ENCODE measurements around the gene KRT6C.

GRCh38 chr12:52434081-52434733, 39.4 kb downstream of the KRT6C start, which contains the start of gene KRT75:
- TF ChIP-seq CTCF (IDR thresholded peaks at IDR 0.05 in 8 of 11, conservative IDR thresholded peaks at IDR 0.05 in 3 of 11) (no peak), POLR2A (IDR thresholded peaks at IDR 0.05) (no peak)
